GM10847 (cell line): ENCODE data around the gene FBXO39.

ENCODE experiments used
- POLR2A ChIP-seq: IDR thresholded peaks from 2 replicates; pipeline ENCODE4 v1.6.1; 2011; ENCODE audit not compliant: insufficient read length; ENCODE audit errors: extremely low read depth

The FBXO39 gene

DNA sequence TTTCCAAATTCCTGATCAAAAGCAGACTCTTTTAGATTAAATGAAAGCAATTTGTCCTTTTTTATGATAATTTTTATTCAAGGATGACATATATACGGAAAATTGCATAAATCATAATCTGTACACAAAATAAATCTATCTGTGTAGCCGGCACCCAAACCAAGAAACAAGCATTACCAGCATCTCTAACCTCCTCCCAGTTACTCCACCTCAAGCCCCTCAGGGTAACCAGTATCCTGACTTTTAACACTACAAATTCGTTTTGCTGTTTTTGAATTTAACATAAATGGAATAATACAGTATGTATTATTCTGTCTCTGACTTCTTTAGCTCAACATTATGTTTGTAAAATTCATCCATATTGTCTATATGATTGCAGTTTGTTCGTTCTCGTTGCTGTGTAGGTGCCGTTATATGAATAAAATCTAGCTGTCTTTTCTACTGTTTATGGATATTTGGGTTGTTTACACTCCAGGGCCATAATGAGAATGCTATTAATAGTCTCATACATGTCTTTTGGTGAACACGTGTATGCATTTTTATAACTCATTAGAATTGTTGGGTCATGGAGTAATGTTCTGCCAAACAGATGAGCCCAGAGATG, 54.5 kb downstream of the FBXO39 start:
- TF ChIP-seq POLR2A, result no peak

DNA sequence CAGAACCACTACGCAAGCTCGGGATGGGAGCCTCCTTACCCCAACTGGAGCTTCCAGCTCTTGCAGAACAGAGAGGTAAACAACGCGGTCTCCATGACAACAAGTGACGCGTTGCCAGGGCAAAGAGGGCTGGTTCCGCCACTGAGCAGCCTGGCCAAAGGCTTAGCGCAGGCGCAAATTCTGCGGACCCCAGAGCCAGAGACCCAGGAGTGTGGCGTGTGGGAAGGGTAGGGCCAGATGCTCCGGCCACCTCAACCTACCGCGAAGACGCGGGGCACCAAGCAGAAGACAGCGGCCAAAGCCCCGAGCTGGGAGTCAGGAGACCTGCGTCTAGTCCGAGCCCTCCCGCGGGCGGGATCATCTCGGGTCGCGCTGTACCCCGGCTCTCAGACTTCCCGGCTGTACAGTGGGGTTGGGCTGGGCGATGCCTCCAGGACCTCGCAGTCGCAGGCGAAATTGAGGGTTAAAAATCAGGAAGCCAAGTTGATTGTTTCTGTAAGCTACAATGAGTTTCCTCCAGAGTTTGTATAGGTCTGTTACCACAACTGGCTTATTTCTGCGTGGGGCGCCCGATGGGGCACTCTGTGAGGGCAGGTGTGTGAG, 55.7 kb downstream of the FBXO39 start, which contains the start of gene TEKT1:
Gene TEKT1 (minus strand): TSS at position 69 of the 603 bp plus-strand sequence. CDS start 1,353 bp downstream, outside the sequence.
- TF ChIP-seq POLR2A, result no peak
